HL-60 (cell line): ENCODE results near the gene ALLC.

ENCODE experiments used
- DNase-seq, 2 experiments: peaks; one replicate each; pipeline ENCODE4 v3.0.0-alpha.2; 2010 to 2020; ENCODE audit warnings: low read depth in 1 of 2, low spot score in 1 of 2
- H3K27ac ChIP-seq: fragments of 250-450 bp; sonication (Bioruptor Pico); replicated peaks from 2 replicates; pipeline ENCODE4 v1.5.1; 2020; ENCODE audit warnings: mild to moderate bottlenecking, moderate library complexity
- H3K27me3 ChIP-seq: fragments of 250-450 bp; sonication (Bioruptor Pico); 2 replicates; pipeline ENCODE4 v1.5.1; 2021; ENCODE audit warnings: mild to moderate bottlenecking, moderate library complexity; ENCODE audit not compliant: insufficient read depth, poor library complexity, severe bottlenecking
- H3K4me3 ChIP-seq: replicated peaks from 2 replicates; pipeline ENCODE4 v1.5.1; 2011; ENCODE audit warnings: mild to moderate bottlenecking, control low read depth, low read length; ENCODE audit not compliant: insufficient read depth
- GABPA ChIP-seq: IDR thresholded peaks from 2 replicates; pipeline ENCODE4 v1.6.1; 2012; ENCODE audit warnings: low read depth
- POLR2AphosphoS5 ChIP-seq: IDR thresholded peaks from 2 replicates; pipeline ENCODE4 v1.6.1; 2012; ENCODE audit warnings: low read depth
- REST ChIP-seq: IDR thresholded peaks from 2 replicates; pipeline ENCODE4 v1.6.1; 2012; ENCODE audit warnings: low read depth; ENCODE audit not compliant: insufficient replicate concordance
- SPI1 ChIP-seq: IDR thresholded peaks from 2 replicates; pipeline ENCODE4 v1.6.1; 2012; ENCODE audit warnings: low read depth, mild to moderate bottlenecking, borderline replicate concordance
- TF ChIP-seq, protein P1 (sequence below): IDR thresholded peaks from one replicate; pipeline ENCODE4 v1.5.1; 2011; ENCODE audit warnings: low read length, control low read depth, inconsistent platforms; ENCODE audit not compliant: insufficient read depth

ALLC gene

GRCh38 chr2:3680548-3681345 lies 22.7 kb downstream of the ALLC start:
- TF ChIP-seq, protein P1, sequence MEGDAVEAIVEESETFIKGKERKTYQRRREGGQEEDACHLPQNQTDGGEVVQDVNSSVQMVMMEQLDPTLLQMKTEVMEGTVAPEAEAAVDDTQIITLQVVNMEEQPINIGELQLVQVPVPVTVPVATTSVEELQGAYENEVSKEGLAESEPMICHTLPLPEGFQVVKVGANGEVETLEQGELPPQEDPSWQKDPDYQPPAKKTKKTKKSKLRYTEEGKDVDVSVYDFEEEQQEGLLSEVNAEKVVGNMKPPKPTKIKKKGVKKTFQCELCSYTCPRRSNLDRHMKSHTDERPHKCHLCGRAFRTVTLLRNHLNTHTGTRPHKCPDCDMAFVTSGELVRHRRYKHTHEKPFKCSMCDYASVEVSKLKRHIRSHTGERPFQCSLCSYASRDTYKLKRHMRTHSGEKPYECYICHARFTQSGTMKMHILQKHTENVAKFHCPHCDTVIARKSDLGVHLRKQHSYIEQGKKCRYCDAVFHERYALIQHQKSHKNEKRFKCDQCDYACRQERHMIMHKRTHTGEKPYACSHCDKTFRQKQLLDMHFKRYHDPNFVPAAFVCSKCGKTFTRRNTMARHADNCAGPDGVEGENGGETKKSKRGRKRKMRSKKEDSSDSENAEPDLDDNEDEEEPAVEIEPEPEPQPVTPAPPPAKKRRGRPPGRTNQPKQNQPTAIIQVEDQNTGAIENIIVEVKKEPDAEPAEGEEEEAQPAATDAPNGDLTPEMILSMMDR: no peak
- TF ChIP-seq POLR2AphosphoS5 (no peak), REST (no peak), SPI1 (no peak), GABPA (no peak)
- Histone ChIP-seq H3K27ac (no peak overlapping the region), H3K27me3 (peaks cover 2% of the 10 kb centered on the region), H3K4me3 (no peak overlapping the region)
- DNase-seq: no peak

DNA sequence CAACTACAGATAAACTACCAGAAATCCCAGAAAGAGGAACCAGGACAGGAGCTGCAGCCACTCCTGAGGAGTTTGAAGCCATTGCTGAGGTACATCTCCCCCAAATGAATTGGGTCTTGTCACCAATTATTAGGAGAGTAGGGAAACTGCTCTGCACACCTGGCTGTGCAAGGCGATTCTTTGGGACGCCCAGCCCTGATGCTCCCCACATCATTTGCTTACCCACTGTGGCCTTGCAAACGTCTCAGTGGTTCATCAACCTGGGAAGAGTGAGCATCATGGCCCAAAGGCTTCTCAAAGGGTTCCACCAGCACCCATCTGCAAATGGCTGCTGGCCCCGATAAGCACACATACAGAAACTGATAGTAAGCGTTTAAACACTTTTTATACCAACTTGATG lies 23.6 kb downstream of the ALLC start:
- Histone ChIP-seq H3K27ac (no peak overlapping the region), H3K27me3 (peaks cover 2% of the 10 kb centered on the region), H3K4me3 (no peak overlapping the region)
- DNase-seq: no peak
- no peak for TF ChIP-seq GABPA
- TF ChIP-seq, protein P1: no peak
- no peak for TF ChIP-seq REST
- no peak for TF ChIP-seq POLR2AphosphoS5
- TF ChIP-seq SPI1: no peak

DNA sequence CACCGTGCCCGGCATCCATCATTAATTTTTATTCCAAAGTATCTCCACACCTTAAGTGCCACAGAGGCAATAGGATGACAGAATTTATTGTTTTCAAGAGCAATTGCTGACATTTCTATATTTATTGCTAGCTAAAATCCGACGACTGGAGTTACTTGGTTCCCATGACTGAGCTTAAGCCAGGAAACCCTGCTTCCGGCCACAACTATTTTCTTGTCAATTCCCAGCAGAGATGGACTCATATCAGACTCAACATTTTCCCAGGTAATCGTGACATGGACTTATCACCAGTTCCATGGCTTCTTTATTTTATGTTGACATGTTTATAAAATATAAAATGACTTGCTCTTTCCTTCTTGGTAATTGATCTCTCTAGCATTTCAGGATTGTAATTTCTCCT lies 24.8 kb downstream of the ALLC start:
- Histone ChIP-seq H3K4me3 (no peak overlapping the region), H3K27ac (no peak overlapping the region), H3K27me3 (peaks cover 2% of the 10 kb centered on the region)
- TF ChIP-seq GABPA: no peak
- TF ChIP-seq, protein P1: no peak
- TF ChIP-seq REST: no peak
- TF ChIP-seq POLR2AphosphoS5: no peak
- no peak for TF ChIP-seq SPI1
- no peak for DNase-seq
